Measurements from ENCODE around the gene GAREM1. TPM values are rescaled to one million over a fixed set of nuclear protein-coding genes. Genes with fewer than 3 reads are reported as not detected.

The GAREM1 gene
- total RNA-seq, 1 donor from 2014 or later, result 11.5 TPM

DNA sequence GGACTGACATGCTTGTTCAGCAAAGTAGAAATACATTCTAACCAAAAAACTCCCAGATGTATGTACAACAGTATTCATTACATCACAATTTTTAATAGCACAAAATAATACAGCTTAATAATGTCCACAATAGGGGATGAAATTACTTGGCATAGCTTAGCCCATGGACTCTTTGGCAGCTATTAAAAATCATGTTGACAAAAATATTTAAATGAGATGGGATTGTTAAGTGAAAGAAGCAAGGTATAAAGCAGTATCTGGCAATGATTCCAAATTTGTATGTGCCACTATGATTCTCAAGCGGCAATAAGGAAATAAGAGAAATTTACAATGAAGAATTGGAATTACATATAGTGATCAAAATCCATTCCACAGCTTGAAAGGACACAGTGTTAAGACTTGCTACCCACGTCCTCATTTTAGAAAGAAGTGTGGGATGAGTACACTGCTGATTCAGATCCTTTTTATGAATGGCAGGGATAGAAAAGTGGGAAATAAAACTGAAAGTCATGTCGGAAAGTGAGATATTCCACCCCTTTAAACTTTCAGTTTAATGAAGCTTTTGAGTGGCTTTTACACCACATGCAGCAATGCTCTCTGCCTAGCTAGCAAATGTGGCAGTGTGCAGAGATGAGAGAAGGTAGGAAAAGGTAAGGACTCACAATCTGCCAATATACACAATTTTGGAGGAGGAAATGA, 2.4 kb downstream of the GAREM1 start:
- no peaks in the 10 kb centered on the region for H3K36me3 ChIP-seq
- H3K4me1 ChIP-seq, result peaks cover 6% of the 10 kb centered on the region
- H3K9me3 ChIP-seq, result no peaks in the 10 kb centered on the region
- H3K27ac ChIP-seq, result no peak overlapping the region
- no peaks in the 10 kb centered on the region for H3K27me3 ChIP-seq
- peak overlapping the region; percentile 65 for H3K4me3 ChIP-seq
- intact Hi-C loops (cut with DNase I), result no loop called here
- DNase-seq, result no peak
- ATAC-seq, result no peak
- TF ChIP-seq, protein P1, sequence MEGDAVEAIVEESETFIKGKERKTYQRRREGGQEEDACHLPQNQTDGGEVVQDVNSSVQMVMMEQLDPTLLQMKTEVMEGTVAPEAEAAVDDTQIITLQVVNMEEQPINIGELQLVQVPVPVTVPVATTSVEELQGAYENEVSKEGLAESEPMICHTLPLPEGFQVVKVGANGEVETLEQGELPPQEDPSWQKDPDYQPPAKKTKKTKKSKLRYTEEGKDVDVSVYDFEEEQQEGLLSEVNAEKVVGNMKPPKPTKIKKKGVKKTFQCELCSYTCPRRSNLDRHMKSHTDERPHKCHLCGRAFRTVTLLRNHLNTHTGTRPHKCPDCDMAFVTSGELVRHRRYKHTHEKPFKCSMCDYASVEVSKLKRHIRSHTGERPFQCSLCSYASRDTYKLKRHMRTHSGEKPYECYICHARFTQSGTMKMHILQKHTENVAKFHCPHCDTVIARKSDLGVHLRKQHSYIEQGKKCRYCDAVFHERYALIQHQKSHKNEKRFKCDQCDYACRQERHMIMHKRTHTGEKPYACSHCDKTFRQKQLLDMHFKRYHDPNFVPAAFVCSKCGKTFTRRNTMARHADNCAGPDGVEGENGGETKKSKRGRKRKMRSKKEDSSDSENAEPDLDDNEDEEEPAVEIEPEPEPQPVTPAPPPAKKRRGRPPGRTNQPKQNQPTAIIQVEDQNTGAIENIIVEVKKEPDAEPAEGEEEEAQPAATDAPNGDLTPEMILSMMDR (IDR thresholded peaks at IDR 0.05), result no peak

DNA sequence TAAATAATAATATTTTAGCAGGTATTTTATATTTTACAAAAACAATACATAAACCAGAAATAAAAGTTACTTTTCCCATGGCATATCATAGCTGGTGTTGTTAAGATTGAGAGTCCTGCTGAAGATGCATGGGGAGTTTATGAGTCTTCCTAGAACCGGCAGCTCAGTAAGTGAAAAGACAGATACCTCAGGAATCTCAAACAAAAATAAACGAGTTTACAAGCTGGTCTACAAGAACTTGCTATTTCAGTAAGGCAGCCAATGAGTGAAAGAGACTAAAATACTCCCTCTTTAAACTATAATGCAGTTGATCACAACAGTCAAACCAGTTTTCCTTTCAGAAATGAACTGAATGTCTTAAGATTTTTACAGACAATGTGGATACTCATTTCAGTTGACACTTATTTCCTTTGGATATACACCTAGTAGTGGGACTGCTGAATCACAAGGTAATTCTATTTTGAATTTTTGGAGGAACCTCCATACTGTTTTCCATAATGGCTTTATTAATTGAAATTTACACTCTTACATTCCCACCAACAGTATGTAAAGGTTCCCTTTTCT, 8.9 kb downstream of the GAREM1 start:
- DNase-seq, result no peak
- no peak overlapping the region for H3K4me3 ChIP-seq
- no peaks in the 10 kb centered on the region for H3K4me1 ChIP-seq
- ATAC-seq, result no peak
- intact Hi-C loops (cut with DNase I), result no loop called here
- H3K27me3 ChIP-seq, result no peaks in the 10 kb centered on the region
- TF ChIP-seq, protein P1 (IDR thresholded peaks at IDR 0.05), result peak; percentile 14
- no peaks in the 10 kb centered on the region for H3K9me3 ChIP-seq
- no peaks in the 10 kb centered on the region for H3K36me3 ChIP-seq
- no peak overlapping the region for H3K27ac ChIP-seq

DNA sequence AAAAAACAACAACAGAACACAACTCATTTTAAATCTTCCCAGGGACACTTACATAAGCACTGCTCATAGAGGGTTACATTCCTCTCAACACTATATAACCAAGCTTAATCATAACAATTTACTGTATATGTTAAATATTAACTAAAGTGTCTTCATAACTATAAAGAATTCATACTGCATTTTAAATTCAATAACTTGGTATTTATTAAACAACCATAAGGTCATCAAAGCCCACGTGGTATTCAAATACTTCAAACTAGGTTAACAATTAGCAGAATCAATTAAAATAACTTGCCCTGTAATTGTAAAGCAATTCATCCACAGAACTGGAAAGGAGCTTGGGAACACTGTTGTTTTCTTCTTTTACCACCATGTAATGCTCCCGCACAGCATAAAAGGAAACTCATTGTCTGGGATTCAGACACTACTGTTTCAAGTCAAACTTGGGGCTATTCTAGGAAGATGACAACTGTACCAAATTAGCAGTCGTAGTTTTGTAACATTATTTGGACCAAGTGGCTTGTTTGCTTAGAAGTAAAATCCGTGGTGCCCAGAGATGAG, 10.4 kb downstream of the GAREM1 start:
- intact Hi-C loops (cut with DNase I), result no loop called here
- Histone ChIP-seq H3K27me3 (no peaks in the 10 kb centered on the region), H3K27ac (no peak overlapping the region), H3K4me1 (no peaks in the 10 kb centered on the region), H3K4me3 (no peak overlapping the region), H3K9me3 (no peaks in the 10 kb centered on the region), H3K36me3 (no peaks in the 10 kb centered on the region)
- no peak for DNase-seq
- no peak for ATAC-seq
- TF ChIP-seq, protein P1 (IDR thresholded peaks at IDR 0.05), result no peak

DNA sequence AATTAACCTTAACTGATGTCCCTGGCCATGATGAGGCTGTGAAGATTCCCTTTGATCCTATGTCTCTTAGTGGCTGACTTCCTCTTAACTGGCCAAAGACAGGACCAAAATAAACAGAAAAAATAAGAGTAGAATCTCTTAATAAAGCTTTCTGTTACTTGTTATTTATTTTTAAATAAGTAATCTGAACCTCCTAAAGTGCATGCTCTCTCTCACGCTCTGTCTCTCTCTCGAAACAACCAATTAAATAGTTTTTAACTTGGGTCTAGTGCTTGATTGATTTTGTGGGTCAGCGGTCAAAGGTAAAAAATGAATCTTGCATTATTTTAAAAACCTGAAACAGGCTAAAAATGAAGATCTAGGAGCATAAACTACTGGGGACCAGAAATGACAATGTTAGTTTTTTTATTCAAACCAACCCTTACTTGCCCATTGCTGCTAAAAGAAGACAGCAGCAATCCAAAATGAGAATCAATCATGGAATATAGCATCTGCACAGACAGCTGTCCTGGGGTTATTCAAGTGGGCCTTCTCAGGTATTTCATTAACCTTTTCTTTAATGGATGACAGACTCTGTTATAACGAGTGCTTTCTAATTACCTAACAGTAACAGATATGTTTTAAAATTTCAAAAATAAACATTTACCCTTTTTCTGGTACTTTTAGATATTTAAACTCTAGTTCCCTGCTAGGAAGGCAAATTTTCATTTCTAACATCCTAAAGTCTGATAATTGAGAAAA, 11.2 kb downstream of the GAREM1 start:
- TF ChIP-seq, protein P1 (IDR thresholded peaks at IDR 0.05), result no peak
- Histone ChIP-seq H3K4me1 (no peaks in the 10 kb centered on the region), H3K4me3 (no peak overlapping the region), H3K36me3 (no peaks in the 10 kb centered on the region), H3K27ac (no peak overlapping the region), H3K9me3 (no peaks in the 10 kb centered on the region), H3K27me3 (no peaks in the 10 kb centered on the region)
- ATAC-seq (no peak), DNase-seq (no peak)
- intact Hi-C loops (cut with DNase I), result no loop called here

DNA sequence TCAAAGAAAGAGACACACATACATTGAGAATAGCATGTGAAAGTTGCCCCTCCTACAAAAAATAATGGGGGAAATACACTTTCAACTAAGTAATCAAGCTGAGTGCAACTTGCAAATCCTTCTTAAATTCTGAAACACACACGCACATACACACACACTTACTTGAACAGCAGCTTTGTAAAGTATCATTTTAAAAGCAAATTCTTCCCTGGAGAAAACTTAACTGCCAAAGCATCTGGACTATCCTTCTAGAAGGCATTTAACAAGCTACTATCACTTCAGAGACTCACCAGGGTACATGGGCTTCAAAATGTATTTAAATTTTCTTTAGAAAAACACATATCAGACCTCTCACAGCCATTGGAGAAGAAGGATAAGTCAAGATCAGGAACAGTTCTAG, 15.3 kb downstream of the GAREM1 start:
- H3K27ac ChIP-seq, result no peak overlapping the region
- no peak for ATAC-seq
- no peaks in the 10 kb centered on the region for H3K27me3 ChIP-seq
- no peaks in the 10 kb centered on the region for H3K36me3 ChIP-seq
- TF ChIP-seq, protein P1 (IDR thresholded peaks at IDR 0.05), result no peak
- intact Hi-C loops (cut with DNase I), result no loop called here
- no peak overlapping the region for H3K4me3 ChIP-seq
- H3K9me3 ChIP-seq, result no peaks in the 10 kb centered on the region
- no peak for DNase-seq
- H3K4me1 ChIP-seq, result no peaks in the 10 kb centered on the region

Measured in upper lobe of right lung (tissue), 1 donor.